HFF-Myc (cell line): Measurements from ENCODE around the gene SCGB1D4.

ENCODE experiments used
- DNase-seq: peaks from one replicate; pipeline ENCODE4 v3.0.0-alpha.2; 2011; ENCODE audit warnings: low read depth; ENCODE audit errors: extremely low read depth
- H3K4me3 ChIP-seq: replicated peaks from 2 replicates; pipeline ENCODE4 v1.5.1; 2011; ENCODE audit warnings: low read depth, mild to moderate bottlenecking, control low read depth, low read length
- TF ChIP-seq, protein P1 (sequence below): IDR thresholded peaks from 2 replicates; pipeline ENCODE4 v1.5.1; 2012; ENCODE audit warnings: mild to moderate bottlenecking, low read depth, low read length, control low read depth; ENCODE audit errors: missing control alignments

SCGB1D4 gene

GRCh38 chr11:62256281-62256680 is 42.6 kb downstream of the SCGB1D4 start:
- no peak for DNase-seq
- no peak overlapping the region for H3K4me3 ChIP-seq
- TF ChIP-seq, protein P1, sequence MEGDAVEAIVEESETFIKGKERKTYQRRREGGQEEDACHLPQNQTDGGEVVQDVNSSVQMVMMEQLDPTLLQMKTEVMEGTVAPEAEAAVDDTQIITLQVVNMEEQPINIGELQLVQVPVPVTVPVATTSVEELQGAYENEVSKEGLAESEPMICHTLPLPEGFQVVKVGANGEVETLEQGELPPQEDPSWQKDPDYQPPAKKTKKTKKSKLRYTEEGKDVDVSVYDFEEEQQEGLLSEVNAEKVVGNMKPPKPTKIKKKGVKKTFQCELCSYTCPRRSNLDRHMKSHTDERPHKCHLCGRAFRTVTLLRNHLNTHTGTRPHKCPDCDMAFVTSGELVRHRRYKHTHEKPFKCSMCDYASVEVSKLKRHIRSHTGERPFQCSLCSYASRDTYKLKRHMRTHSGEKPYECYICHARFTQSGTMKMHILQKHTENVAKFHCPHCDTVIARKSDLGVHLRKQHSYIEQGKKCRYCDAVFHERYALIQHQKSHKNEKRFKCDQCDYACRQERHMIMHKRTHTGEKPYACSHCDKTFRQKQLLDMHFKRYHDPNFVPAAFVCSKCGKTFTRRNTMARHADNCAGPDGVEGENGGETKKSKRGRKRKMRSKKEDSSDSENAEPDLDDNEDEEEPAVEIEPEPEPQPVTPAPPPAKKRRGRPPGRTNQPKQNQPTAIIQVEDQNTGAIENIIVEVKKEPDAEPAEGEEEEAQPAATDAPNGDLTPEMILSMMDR: no peak

- no peak overlapping the region for H3K4me3 ChIP-seq
- DNase-seq: no peak
- TF ChIP-seq, protein P1: no peak
Measured at GRCh38 chr11:62253999-62254542, 44.8 kb downstream of the SCGB1D4 start.

- no peak overlapping the region for H3K4me3 ChIP-seq
- no peak for DNase-seq
- TF ChIP-seq, protein P1: no peak
Measured at GRCh38 chr11:62251698-62252097, 47.2 kb downstream of the SCGB1D4 start.
